Ectodermal cell (in vitro differentiated cells): Measurements from ENCODE around the gene PIGZ.
A peak's percentile ranks its signal among the peaks of the same experiment; 100 is the strongest.

ENCODE experiments used
- H3K27ac ChIP-seq: 2 replicates; pipeline ENCODE4 v1.7.0; 2013; ENCODE audit warnings: mild to moderate bottlenecking, low read depth, low read length; ENCODE audit not compliant: insufficient read depth, poor library complexity, severe bottlenecking
- H3K27me3 ChIP-seq: 2 replicates; pipeline ENCODE4 v1.7.0; 2013; ENCODE audit warnings: mild to moderate bottlenecking, low read length; ENCODE audit not compliant: insufficient read depth, control insufficient read depth, poor library complexity, severe bottlenecking
- H3K36me3 ChIP-seq: one replicate; pipeline ENCODE4 v1.7.0; 2013; ENCODE audit warnings: low read length; ENCODE audit not compliant: control insufficient read depth, insufficient read depth
- H3K4me1 ChIP-seq: one replicate; pipeline ENCODE4 v1.7.0; 2013; ENCODE audit warnings: low read length; ENCODE audit not compliant: control insufficient read depth, insufficient read depth
- H3K4me3 ChIP-seq: 2 replicates; pipeline ENCODE4 v1.7.0; 2013; ENCODE audit warnings: low read depth, low read length, control low read depth; ENCODE audit not compliant: insufficient read depth
- H3K9me3 ChIP-seq: 2 replicates; pipeline ENCODE4 v1.7.0; 2013; ENCODE audit warnings: mild to moderate bottlenecking, low read length, moderate library complexity; ENCODE audit not compliant: control insufficient read depth
- WGBS, 2 experiments: methylation state at CpG; one replicate each; pipeline ENCODE4 v1.1.7; 2013; ENCODE audit warnings: missing lambda C conversion rate in 2 of 2; 5-methylcytosine and 5-hydroxymethylcytosine counted together

PIGZ gene

GRCh38 chr3:196979545-196979944, 10.9 kb upstream of the PIGZ start:
- H3K4me3 ChIP-seq: no peak overlapping the region
- no peak overlapping the region for H3K27ac ChIP-seq
- H3K9me3 ChIP-seq: no peaks in the 10 kb centered on the region
- H3K36me3 ChIP-seq: no peaks in the 10 kb centered on the region
- no peaks in the 10 kb centered on the region for H3K4me1 ChIP-seq
- H3K27me3 ChIP-seq: peaks cover 3% of the 10 kb centered on the region
- WGBS, 2 experiments: 90 to 94% methylated on average over 10 of the region's 10 CpGs

DNA sequence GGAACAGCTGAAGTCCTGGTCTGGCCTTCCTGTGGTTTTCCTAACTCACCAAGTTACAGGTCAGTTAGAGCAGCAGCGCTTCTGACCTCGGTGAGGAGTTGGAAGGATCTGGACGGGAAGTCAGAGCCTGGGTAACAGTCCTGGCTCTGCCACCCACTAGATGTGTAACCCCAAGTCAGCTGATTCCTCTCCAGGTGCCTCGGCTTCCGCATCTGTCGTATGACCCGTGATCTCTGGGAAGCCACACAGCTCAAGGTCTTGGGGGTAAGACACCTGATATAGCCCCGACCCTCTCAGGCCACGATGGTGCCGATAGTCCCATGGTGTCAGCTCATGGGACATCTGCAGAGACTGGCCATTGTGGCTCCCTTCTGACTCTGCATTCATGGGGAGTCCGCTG, 8.3 kb upstream of the PIGZ start:
- H3K36me3 ChIP-seq: no peaks in the 10 kb centered on the region
- H3K9me3 ChIP-seq: no peaks in the 10 kb centered on the region
- H3K27me3 ChIP-seq: peaks cover 3% of the 10 kb centered on the region
- no peak overlapping the region for H3K27ac ChIP-seq
- H3K4me1 ChIP-seq: no peaks in the 10 kb centered on the region
- WGBS, 2 experiments: 92 to 94% methylated on average over 11 of the region's 11 CpGs
- no peak overlapping the region for H3K4me3 ChIP-seq

DNA sequence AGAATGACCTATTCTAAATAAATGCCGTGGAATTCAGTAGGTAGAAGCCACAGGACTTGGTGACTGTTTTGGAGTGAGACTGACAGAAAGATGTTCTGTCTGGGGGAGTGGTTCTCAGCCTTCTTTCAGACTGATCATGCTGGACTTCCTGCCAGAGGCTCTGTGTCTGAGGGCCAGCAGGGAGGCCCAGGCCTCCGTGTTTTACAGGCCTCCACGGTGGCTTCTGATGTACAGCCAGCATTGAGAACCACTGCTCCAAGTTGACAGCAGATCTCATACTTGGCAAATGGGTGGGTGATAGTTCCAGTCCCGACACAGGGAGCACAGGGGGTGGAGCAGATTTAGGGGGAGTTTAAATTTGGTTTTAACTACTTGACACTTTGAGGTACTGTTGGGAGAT, 6.7 kb upstream of the PIGZ start:
- no peak overlapping the region for H3K4me3 ChIP-seq
- no peak overlapping the region for H3K27ac ChIP-seq
- peaks cover 17% of the 10 kb centered on the region for H3K27me3 ChIP-seq
- no peaks in the 10 kb centered on the region for H3K9me3 ChIP-seq
- 85 to 91% methylated on average over 4 of the region's 4 CpGs for WGBS, 2 experiments
- no peaks in the 10 kb centered on the region for H3K4me1 ChIP-seq
- H3K36me3 ChIP-seq: no peaks in the 10 kb centered on the region

DNA sequence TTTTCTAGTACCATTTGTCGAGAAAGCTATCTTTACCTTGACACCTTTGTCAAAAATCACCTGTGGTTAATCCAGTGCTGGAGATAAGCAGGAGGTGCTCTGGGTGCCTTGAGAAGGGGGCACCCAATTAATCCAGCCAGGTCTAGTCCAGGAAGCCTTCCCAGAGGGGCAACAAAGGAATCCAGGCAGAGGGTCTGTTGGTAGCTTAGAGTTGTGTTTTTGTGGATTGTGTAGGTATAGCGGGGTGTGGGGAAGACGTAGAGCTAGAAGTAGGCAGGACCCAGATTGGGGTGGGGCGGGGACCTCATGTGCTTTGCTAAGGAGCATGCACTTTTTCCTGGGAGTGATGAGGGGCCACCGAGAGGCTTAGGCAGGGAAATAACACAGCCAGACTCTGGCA, 6.0 kb upstream of the PIGZ start:
- Histone ChIP-seq H3K4me1 (no peaks in the 10 kb centered on the region), H3K4me3 (no peak overlapping the region), H3K27me3 (peaks cover 24% of the 10 kb centered on the region), H3K9me3 (no peaks in the 10 kb centered on the region), H3K36me3 (no peaks in the 10 kb centered on the region), H3K27ac (no peak overlapping the region)
- WGBS, 2 experiments: 91 to 94% methylated on average over 5 of the region's 5 CpGs

DNA sequence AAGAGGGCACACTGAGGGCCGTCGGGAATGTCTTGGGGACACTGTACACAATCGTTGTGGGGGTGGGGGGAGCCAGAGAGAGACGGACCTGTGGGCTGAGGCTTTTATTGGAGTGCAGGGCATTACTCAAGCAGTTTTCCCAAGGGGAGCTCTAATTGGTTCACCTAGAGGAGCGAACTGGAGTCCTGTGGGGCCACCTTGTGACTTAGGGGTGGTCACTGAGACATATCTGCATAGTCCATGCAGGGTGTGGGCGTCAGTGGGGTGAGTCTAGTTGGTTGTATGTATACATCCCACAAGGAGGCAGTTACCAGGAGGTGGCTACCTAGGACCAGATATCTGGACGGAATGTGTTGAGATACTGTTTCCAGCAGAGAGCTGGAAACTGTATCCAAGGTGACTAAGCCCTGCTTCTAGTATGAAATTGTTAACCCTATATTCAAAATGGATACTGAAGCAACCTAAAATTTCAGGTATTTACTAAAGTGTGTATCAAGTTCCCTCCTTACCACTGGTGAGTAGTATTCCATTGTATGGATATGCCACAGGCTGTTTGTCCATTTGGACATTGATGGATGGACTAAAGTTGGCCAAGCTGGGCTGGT, 2.6 kb upstream of the PIGZ start:
- Histone ChIP-seq H3K9me3 (no peaks in the 10 kb centered on the region), H3K27me3 (peaks cover 55% of the 10 kb centered on the region), H3K36me3 (no peaks in the 10 kb centered on the region), H3K4me1 (no peaks in the 10 kb centered on the region), H3K4me3 (no peak overlapping the region), H3K27ac (no peak overlapping the region)
- WGBS, 2 experiments: 78 to 80% methylated on average over 7 of the region's 7 CpGs

DNA sequence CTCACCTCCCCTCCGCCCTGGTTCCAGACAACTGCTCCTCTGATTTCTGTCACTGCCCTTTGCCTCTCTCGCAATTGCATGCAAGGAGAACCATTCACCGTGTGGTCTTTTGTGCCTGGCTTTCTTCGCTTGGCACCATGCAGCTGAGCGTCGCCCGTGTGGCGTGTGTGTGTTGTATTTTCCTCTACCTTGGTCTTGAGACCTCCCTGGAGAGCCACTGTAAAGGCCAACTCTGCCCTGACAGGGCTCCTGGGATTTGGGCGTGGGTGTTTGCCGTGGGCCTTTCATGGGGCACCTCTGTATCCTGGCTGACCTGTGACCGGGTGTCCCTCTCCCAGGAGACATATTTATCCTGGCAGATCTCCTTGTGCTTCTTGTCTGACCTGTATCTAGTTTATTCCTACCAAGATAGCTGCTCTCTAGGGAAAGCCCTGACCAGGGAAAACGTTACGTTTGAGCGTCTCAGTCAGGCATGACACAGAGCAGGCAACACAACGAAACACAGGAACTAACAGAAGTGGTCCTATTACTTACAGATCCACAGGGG, 2.0 kb upstream of the PIGZ start:
- 87 to 89% methylated on average over 15 of the region's 15 CpGs for WGBS, 2 experiments
- Histone ChIP-seq H3K36me3 (no peaks in the 10 kb centered on the region), H3K4me1 (no peaks in the 10 kb centered on the region), H3K4me3 (no peak overlapping the region), H3K9me3 (no peaks in the 10 kb centered on the region), H3K27ac (no peak overlapping the region), H3K27me3 (peaks cover 61% of the 10 kb centered on the region)

DNA sequence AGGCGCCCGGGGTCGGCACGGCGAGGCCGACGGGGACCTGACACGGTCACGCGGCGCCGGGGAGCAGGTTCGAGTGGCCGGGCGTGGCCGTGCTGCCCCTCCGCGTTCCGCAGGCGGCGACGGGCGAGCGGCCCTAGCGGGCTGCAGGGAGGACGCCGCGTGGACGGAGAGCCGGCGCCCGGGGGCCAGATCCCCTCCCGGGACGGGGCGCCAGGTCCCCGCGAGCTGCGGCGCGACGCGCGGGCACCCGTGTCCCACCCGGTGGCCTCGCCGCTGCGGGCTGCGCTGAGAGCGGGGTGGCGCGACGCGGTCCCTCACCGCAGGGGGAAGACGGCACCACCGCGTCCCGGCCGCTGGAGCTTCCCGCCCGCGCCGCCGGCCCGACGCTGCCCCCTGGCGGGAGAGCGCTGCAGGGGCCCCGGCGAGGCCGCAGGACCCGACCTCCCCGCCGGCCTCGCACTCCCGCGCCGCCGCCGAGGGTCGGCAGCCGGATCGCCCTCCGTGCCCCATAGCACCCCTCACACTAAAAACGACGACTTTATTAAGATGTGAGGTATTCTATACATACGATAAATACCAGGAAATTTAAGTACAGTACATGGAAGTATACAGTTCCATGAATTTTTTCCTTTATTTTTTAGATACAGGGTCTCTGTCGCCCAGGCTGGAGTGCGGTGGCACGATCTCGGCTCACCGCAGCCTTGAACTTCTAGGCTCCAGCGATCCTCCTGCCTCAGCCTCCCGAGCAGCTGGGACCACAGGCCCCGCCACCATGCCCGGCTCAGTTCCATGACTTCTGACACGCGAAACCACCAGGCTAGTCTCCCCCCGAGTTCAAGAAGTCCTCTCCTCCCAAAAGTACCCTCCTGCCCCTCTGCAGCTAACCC, 1.3 kb upstream of the PIGZ start:
- Histone ChIP-seq H3K27ac (no peak overlapping the region), H3K4me3 (peak overlapping the region; percentile 37), H3K4me1 (no peaks in the 10 kb centered on the region), H3K27me3 (peaks cover 68% of the 10 kb centered on the region), H3K36me3 (no peaks in the 10 kb centered on the region), H3K9me3 (no peaks in the 10 kb centered on the region)
- WGBS, 2 experiments: 10% methylated on average over 86 to 97 of the region's 100 CpGs

- Histone ChIP-seq H3K36me3 (no peaks in the 10 kb centered on the region), H3K9me3 (no peaks in the 10 kb centered on the region), H3K4me3 (peak overlapping the region; percentile 37), H3K27ac (no peak overlapping the region), H3K27me3 (peaks cover 75% of the 10 kb centered on the region), H3K4me1 (no peaks in the 10 kb centered on the region)
- 2% methylated on average over 72 of the region's 72 CpGs for WGBS, 2 experiments
Measured at GRCh38 chr3:196969134-196969659, 564 bp upstream of the PIGZ start.

GRCh38 chr3:196967412-196968232, 1.0 kb downstream of the PIGZ start:
- Histone ChIP-seq H3K4me3 (peak overlapping the region; percentile 45), H3K9me3 (no peaks in the 10 kb centered on the region), H3K27me3 (peaks cover 86% of the 10 kb centered on the region), H3K27ac (no peak overlapping the region), H3K4me1 (no peaks in the 10 kb centered on the region), H3K36me3 (no peaks in the 10 kb centered on the region)
- WGBS, 2 experiments: 31 to 32% methylated on average over 35 of the region's 35 CpGs
